Esophagus (tissue), 2 donors: ENCODE measurements around the gene CELF1. TPM values are rescaled to one million over a fixed set of nuclear protein-coding genes. Genes with fewer than 3 reads are reported as not detected.
"Not testable (repeated sequence)": the region's sequence is repeated elsewhere in the genome, so short reads cannot be mapped to it uniquely, and the experiment has no call there.

Source experiments
- H3K27ac ChIP-seq, 2 donors: one replicate each; pipeline ENCODE4 v1.5.1; 2013; ENCODE audit warnings: low read depth in 2 of 2, mild to moderate bottlenecking in 2 of 2, inconsistent platforms in 1 of 2, low read length in 1 of 2, moderate library complexity in 1 of 2
- H3K27me3 ChIP-seq, 2 donors: one replicate each; pipeline ENCODE4 v1.6.1; 2013; ENCODE audit warnings: low read length in 2 of 2, control low read depth in 1 of 2, mild to moderate bottlenecking in 1 of 2; ENCODE audit not compliant: insufficient read depth in 2 of 2, control insufficient read depth in 1 of 2
- H3K36me3 ChIP-seq, 2 donors: one replicate each; pipeline ENCODE4 v1.6.1; 2013; ENCODE audit warnings: low read length in 1 of 2; ENCODE audit not compliant: control insufficient read depth in 2 of 2, insufficient read depth in 2 of 2
- H3K4me1 ChIP-seq, 2 donors: one replicate each; pipeline ENCODE4 v1.6.1; 2013; ENCODE audit warnings: low read length in 1 of 2; ENCODE audit not compliant: control insufficient read depth in 2 of 2, insufficient read depth in 2 of 2
- H3K4me3 ChIP-seq, 2 donors: one replicate each; pipeline ENCODE4 v1.5.1; 2013; ENCODE audit warnings: low read length in 2 of 2, mild to moderate bottlenecking in 2 of 2, low read depth in 1 of 2, moderate library complexity in 1 of 2
- H3K9me3 ChIP-seq, 2 donors: one replicate each; pipeline ENCODE4 v1.6.1; 2013; ENCODE audit warnings: mild to moderate bottlenecking in 2 of 2, low read depth in 1 of 2, low read length in 1 of 2, moderate library complexity in 1 of 2; ENCODE audit not compliant: control insufficient read depth in 2 of 2, insufficient read depth in 1 of 2
- WGBS, 2 donors: extraction: QIAGEN DNeasy Blood & Tissue Kit; methylation state at CpG; one replicate each; pipeline ENCODE4 v1.1.7; 2013; 5-methylcytosine and 5-hydroxymethylcytosine counted together
- polyA plus RNA-seq, 2 donors: library from polyadenylated mRNA; stranded (reverse); fragments of 200-250 nt; gene quantifications; one replicate each; pipeline ENCODE4 v1.2.3, GENCODE V29; 2013
- donor health status: healthy with polysubstance abuse.
- donor health status: Bipolar disorder and iron deficiency.

CELF1 gene
- polyA plus RNA-seq, 2 donors = 18.7 to 24.7 TPM

DNA sequence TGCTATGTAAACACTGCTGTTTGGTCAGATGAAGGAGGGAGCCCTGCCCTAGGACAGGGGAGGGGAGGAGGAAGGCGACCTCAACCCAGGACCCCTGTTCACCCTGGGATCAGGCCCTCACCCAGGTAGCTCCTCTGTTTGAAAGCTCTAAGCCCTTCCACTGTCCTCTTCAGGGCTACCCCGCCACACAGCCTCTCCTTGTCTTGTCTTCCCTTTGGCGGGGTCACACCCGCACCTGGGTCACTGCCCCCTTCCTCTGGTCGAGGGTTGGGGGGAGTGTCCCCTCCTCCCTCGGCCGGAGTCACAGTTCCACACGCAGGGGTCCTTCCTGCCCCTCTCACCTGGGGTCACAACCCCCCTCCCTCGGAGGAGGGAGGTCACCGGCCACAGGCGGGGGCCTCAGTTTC lies 12.0 kb upstream of the CELF1 start:
- Histone ChIP-seq H3K4me1 (peaks cover 0 to 2% of the 10 kb centered on the region in 2 donors), H3K36me3 (no peaks in the 10 kb centered on the region), H3K27ac (peak overlapping the region; percentile 69 to 76), H3K4me3 (peak overlapping the region; percentile 86 to 97), H3K9me3 (no peaks in the 10 kb centered on the region), H3K27me3 (no peaks in the 10 kb centered on the region)
- WGBS, 2 donors = 11 to 14% methylated on average over 8 to 11 of the region's 11 CpGs

- WGBS, 2 donors = 89 to 92% methylated on average over 10 of the region's 10 CpGs
- not testable (repeated sequence) for H3K4me3 ChIP-seq, H3K4me1 ChIP-seq, H3K9me3 ChIP-seq, H3K27ac ChIP-seq, H3K27me3 ChIP-seq, H3K36me3 ChIP-seq
These were observed 11.4 kb upstream of the CELF1 start for GRCh38 chr11:47564366-47564765.

GRCh38 chr11:47562393-47562792 lies 9.5 kb upstream of the CELF1 start:
- H3K27ac ChIP-seq, H3K27me3 ChIP-seq, H3K36me3 ChIP-seq, H3K4me1 ChIP-seq, H3K9me3 ChIP-seq, H3K4me3 ChIP-seq: not testable (repeated sequence)
- WGBS, 2 donors = 83 to 98% methylated on average over 4 of the region's 4 CpGs

DNA sequence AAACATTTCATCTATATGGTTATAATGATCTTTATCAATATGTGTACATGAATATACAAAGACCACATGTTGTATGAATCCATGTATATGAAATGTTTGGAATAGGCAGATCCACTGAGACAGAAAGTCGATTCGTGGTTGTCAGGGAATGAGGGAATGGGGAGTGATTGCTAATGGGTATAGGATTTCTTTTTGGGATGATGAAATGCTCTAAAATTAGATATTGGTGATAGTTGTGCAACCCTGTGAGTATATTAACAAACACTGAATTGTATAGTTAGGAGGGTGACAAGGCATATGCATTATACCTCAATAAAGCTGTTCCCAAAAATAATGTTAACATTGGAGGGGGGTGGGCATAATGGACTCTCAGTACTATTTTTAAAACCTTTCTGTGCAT lies 7.5 kb upstream of the CELF1 start:
- no peaks in the 10 kb centered on the region for H3K4me1 ChIP-seq
- WGBS, 2 donors = 83 to 89% methylated on average over 2 of the region's 2 CpGs

DNA sequence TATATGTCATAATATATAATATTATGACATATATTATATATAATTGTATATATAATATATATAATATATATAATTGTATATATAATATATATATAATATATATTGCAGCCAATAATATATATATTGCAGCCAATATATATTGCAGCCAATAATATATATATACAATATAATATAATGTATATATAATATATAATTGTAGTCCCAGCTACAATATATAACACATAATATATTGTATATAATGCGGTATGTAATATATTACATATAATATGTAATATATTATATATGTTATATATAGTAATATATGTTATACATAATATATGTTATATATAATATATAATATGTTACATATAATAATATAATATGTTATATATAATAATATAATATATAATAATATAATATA lies 5.8 kb upstream of the CELF1 start:
- Histone ChIP-seq H3K27me3 (no peaks in the 10 kb centered on the region), H3K9me3 (no peaks in the 10 kb centered on the region), H3K4me1 (no peaks in the 10 kb centered on the region), H3K4me3 (no peak overlapping the region), H3K27ac (no peak overlapping the region), H3K36me3 (no peaks in the 10 kb centered on the region)
- 98% methylated on average over 1 of the region's 1 CpG for WGBS, 2 donors

More for the DNA sequence above, 7.5 kb upstream of the CELF1 start:
- no peaks in the 10 kb centered on the region for H3K36me3 ChIP-seq
- H3K9me3 ChIP-seq = no peaks in the 10 kb centered on the region
- no peak overlapping the region for H3K4me3 ChIP-seq
- H3K27ac ChIP-seq = no peak overlapping the region
- H3K27me3 ChIP-seq = no peaks in the 10 kb centered on the region

DNA sequence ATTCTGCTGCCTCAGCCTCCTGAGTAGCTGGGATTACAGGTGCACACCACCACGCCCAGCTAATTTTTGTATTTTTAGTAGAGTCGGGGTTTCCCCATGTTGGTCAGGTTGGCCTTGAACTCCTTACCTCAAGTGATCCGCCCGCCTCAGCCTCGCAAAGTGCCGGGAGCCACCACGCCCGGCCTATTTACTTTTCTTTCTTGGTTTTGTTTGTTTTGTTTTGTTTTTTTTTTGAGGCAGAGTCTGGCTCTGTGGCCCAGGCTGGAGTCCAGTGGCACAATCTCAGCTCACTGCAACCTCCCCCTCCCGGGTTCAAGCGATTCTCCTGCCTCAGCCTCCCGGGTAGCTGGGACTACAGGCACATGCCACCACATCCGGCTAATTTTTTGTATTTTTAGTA lies 4.1 kb upstream of the CELF1 start:
- not testable (repeated sequence) for H3K9me3 ChIP-seq, H3K27me3 ChIP-seq, H3K27ac ChIP-seq, H3K4me3 ChIP-seq, H3K4me1 ChIP-seq, H3K36me3 ChIP-seq
- 83 to 86% methylated on average over 12 of the region's 12 CpGs for WGBS, 2 donors

- Histone ChIP-seq H3K36me3 (no peaks in the 10 kb centered on the region), H3K4me3 (peak overlapping the region; percentile 97 to 98), H3K4me1 (no peaks in the 10 kb centered on the region), H3K27me3 (no peaks in the 10 kb centered on the region), H3K9me3 (no peaks in the 10 kb centered on the region), H3K27ac (peak overlapping the region; percentile 78 to 79)
- 10 to 13% methylated on average over 9 of the region's 9 CpGs for WGBS, 2 donors
These were observed 443 bp upstream of the CELF1 start for GRCh38 chr11:47553406-47553743.

- no peaks in the 10 kb centered on the region for H3K4me1 ChIP-seq
- no peaks in the 10 kb centered on the region for H3K36me3 ChIP-seq
- H3K27ac ChIP-seq = peak overlapping the region; percentile 81 to 93
- no peaks in the 10 kb centered on the region for H3K27me3 ChIP-seq
- peak overlapping the region; percentile 97 to 98 for H3K4me3 ChIP-seq
- 1 to 2% methylated on average over 22 of the region's 22 CpGs for WGBS, 2 donors
- H3K9me3 ChIP-seq = no peaks in the 10 kb centered on the region
These were observed 821 bp downstream of the CELF1 start for GRCh38 chr11:47552056-47552565.

DNA sequence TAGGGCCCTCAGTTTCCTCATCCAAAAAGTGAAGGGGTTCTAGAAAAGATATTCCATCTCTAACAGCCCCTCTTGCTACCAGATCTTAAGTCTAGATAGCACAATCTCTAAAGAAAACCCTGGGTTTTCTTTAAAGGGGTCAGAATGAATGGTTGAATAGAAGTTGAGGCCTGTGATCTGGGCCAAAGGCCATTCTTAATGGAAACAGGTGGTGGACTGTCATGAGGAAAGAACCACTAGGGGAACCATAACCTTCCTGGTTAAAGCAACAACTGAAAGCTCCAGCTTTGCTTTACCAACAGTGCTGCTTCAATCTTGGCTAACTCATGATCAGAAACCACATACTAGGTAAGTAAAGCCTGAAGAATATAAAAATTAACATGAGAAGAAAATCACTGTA lies 1.8 kb downstream of the CELF1 start:
- no peaks in the 10 kb centered on the region for H3K27me3 ChIP-seq
- H3K27ac ChIP-seq = peak overlapping the region in 1 of 2 donors; percentile 58
- no peaks in the 10 kb centered on the region for H3K36me3 ChIP-seq
- no peaks in the 10 kb centered on the region for H3K9me3 ChIP-seq
- no peaks in the 10 kb centered on the region for H3K4me1 ChIP-seq
- H3K4me3 ChIP-seq = peak overlapping the region in 1 of 2 donors; percentile 97

DNA sequence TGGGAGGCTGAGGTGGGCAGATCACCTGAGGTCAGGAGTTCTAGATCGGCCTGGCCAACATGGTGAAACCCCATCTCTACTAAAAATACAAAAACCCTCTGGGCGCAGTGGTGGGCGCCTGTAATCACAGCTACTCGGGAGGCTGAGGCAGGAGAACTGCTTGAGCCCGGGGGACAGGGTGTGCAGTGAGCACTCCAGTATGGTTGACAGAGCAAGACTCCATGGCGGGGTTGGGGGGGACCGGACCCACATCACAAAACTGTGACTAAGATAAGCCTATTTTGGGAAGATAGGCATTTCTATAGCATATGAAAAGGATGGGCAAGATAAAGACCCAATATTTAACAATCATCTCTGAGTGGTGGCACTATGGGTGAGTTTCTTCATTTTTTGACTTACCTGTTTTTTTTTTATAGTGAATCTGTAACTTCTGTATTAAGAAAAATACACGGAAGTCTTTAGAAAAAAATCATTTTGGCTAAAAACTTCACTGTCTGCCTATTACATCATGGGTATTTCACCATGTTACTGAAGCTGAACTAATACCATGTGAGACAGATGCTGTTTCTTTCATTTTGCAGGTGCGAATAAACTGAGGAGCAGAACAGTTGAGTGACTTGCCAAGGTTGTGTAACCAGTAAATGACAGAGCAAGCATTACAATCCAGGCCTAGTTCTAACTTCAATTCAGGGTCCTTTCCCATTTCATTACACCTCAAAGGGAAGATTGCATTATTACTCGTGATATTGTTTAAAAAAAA lies 2.5 kb downstream of the CELF1 start:
- Histone ChIP-seq H3K4me3 (no peak overlapping the region), H3K9me3 (no peaks in the 10 kb centered on the region), H3K27me3 (no peaks in the 10 kb centered on the region), H3K4me1 (no peaks in the 10 kb centered on the region), H3K36me3 (no peaks in the 10 kb centered on the region), H3K27ac (no peak overlapping the region)
- WGBS, 2 donors = 72 to 77% methylated on average over 10 of the region's 10 CpGs
